ENCODE data around the gene PIBF1. TPM values are rescaled to one million over a fixed set of nuclear protein-coding genes. Genes with fewer than 3 reads are reported as not detected.

Gene PIBF1
- total RNA-seq, 4 donors from 2014 or later: 9.9 to 18.9 (median 11.7) TPM

DNA sequence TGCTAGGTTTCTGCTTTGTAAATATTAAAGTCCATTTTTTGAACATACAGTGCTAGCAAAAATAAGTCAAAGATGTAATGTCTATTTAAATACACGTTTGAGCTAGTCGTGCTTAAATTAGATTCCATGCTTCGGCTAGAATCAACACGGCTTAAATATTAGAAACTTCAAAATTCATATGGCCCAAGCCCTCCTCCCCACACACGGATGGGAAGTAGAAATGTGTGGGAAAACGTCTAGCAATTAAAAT lies 276.1 kb downstream of the PIBF1 start:
- no peak for DNase-seq (ENCODE audit: low spot score in 2 of 2)
- Histone ChIP-seq H3K4me1 (peaks cover 10% of the 10 kb centered on the region), H3K36me3 (no peaks in the 10 kb centered on the region), H3K4me3 (peak overlapping the region; percentile 83), H3K9me3 (no peaks in the 10 kb centered on the region), H3K27ac (peak overlapping the region; percentile 76), H3K27me3 (peaks cover 9% of the 10 kb centered on the region)
- WGBS: 15% methylated on average over 6 of the region's 6 CpGs
- TF ChIP-seq POLR2AphosphoS5 (IDR thresholded peaks at IDR 0.05) (no peak), POLR2A (IDR thresholded peaks at IDR 0.05) (no peak), EP300 (IDR thresholded peaks at IDR 0.05) (no peak)
- TF ChIP-seq, protein P1, sequence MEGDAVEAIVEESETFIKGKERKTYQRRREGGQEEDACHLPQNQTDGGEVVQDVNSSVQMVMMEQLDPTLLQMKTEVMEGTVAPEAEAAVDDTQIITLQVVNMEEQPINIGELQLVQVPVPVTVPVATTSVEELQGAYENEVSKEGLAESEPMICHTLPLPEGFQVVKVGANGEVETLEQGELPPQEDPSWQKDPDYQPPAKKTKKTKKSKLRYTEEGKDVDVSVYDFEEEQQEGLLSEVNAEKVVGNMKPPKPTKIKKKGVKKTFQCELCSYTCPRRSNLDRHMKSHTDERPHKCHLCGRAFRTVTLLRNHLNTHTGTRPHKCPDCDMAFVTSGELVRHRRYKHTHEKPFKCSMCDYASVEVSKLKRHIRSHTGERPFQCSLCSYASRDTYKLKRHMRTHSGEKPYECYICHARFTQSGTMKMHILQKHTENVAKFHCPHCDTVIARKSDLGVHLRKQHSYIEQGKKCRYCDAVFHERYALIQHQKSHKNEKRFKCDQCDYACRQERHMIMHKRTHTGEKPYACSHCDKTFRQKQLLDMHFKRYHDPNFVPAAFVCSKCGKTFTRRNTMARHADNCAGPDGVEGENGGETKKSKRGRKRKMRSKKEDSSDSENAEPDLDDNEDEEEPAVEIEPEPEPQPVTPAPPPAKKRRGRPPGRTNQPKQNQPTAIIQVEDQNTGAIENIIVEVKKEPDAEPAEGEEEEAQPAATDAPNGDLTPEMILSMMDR (IDR thresholded peaks at IDR 0.05): no peak

DNA sequence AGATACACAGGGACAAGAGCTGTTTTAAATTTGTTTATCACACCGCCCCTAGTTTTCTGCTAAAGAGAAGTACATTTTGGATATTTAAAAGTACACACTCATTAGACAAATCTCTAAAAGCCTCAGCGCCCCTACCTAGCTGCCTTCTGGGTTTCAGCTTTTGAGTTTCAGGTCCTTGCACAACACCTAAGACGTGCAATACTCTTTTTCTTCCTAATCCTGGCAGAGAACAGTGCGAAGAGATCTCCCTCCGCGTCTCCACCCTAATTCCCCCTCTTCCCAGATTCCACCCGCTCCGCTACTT lies 276.5 kb downstream of the PIBF1 start:
- Histone ChIP-seq H3K9me3 (no peaks in the 10 kb centered on the region), H3K27ac (peak overlapping the region; percentile 76), H3K27me3 (peaks cover 9% of the 10 kb centered on the region), H3K36me3 (no peaks in the 10 kb centered on the region), H3K4me3 (peak overlapping the region; percentile 83), H3K4me1 (peaks cover 13% of the 10 kb centered on the region)
- no peak for DNase-seq (ENCODE audit: low spot score in 2 of 2)
- TF ChIP-seq EP300 (IDR thresholded peaks at IDR 0.05) (no peak), POLR2A (IDR thresholded peaks at IDR 0.05) (no peak), POLR2AphosphoS5 (IDR thresholded peaks at IDR 0.05) (no peak)
- TF ChIP-seq, protein P1 (IDR thresholded peaks at IDR 0.05): no peak
- WGBS: under 1% methylated on average over 8 of the region's 8 CpGs

DNA sequence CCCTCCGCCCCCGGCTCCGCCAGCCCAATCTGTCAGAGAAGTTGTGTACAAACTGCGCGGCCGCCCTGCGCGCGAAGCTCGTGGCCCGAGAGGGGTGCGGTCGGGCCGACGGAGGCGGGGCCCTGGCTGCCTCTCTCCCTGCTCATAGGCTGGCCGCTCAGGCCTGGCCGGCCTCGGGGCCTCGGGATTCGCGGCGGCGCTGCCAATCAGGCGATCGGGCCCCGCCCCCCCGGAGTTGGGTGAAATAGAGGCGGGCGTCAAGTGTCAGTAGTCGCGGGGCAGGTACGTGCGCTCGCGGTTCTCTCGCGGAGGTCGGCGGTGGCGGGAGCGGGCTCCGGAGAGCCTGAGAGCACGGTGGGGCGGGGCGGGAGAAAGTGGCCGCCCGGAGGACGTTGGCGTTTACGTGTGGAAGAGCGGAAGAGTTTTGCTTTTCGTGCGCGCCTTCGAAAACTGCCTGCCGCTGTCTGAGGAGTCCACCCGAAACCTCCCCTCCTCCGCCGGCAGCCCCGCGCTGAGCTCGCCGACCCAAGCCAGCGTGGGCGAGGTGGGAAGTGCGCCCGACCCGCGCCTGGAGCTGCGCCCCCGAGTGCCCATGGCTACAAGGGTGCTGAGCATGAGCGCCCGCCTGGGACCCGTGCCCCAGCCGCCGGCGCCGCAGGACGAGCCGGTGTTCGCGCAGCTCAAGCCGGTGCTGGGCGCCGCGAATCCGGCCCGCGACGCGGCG lies 277.0 kb downstream of the PIBF1 start, which contains the start of gene KLF5:
Gene KLF5 (plus strand): TSS at position 270 of the 724 bp plus-strand sequence. CDS start 323 bp downstream, at position 593.
- under 1% methylated on average over 51 of the region's 93 CpGs for WGBS
- peaks cover 14% of the 10 kb centered on the region for H3K4me1 ChIP-seq
- TF ChIP-seq POLR2AphosphoS5 (IDR thresholded peaks at IDR 0.05) (peak; percentile 21 to 77 (median 54)), EP300 (IDR thresholded peaks at IDR 0.05) (no peak), POLR2A (IDR thresholded peaks at IDR 0.05) (peak; percentile 84 to 89)
- TF ChIP-seq, protein P1 (IDR thresholded peaks at IDR 0.05): no peak
- peak within 1 kb of the TSS; percentile 95 for H3K27ac ChIP-seq
- peaks cover 9% of the 10 kb centered on the region for H3K27me3 ChIP-seq
- DNase-seq (ENCODE audit: low spot score in 2 of 2): peak; percentile 97 to 98
- H3K9me3 ChIP-seq: no peaks in the 10 kb centered on the region
- H3K4me3 ChIP-seq: peak within 1 kb of the TSS; percentile 83
- H3K36me3 ChIP-seq: no peaks in the 10 kb centered on the region

DNA sequence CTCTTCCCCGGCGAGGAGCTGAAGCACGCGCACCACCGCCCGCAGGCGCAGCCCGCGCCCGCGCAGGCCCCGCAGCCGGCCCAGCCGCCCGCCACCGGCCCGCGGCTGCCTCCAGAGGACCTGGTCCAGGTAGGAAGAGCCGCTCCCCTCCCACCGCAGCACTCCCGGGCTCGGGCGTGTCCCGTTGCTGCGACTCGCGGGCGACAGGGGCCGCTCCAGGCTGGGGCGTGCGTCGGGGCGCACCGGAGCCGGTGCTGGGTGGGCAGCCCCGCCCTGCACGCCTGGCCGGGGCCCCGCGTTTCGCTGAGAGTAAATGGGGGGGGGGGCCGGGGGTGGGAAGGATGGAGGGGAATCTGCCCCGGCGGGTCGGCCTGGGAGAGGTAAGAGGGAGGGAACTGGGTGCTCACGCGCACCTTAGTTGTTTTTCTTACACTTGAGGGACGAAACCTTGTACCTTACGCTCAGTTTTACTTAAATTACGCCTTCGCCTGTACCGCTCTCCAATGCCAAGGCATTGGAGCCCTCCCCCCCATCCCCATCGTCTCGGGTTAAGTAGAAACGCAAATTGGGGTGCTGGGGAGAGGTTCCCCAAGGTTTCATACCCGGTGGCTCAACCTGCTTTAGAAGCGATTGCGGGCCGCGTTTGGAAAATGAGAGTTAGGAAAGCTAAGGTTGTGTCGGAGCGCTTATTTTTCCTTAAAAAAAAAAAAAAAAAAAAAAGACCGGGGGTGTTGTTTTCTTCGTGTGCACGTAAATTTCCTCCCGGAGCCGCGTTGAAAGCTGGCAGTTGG lies 277.7 kb downstream of the PIBF1 start:
- Histone ChIP-seq H3K4me1 (peaks cover 14% of the 10 kb centered on the region), H3K27me3 (peaks cover 9% of the 10 kb centered on the region), H3K4me3 (peak overlapping the region; percentile 83), H3K36me3 (no peaks in the 10 kb centered on the region), H3K9me3 (no peaks in the 10 kb centered on the region), H3K27ac (peak overlapping the region; percentile 95)
- WGBS: under 1% methylated on average over 24 of the region's 68 CpGs
- TF ChIP-seq POLR2A (IDR thresholded peaks at IDR 0.05) (no peak), EP300 (IDR thresholded peaks at IDR 0.05) (no peak), POLR2AphosphoS5 (IDR thresholded peaks at IDR 0.05) (no peak)
- TF ChIP-seq, protein P1 (IDR thresholded peaks at IDR 0.05): no peak
- peak in 1 of 2 donors; percentile 73 for DNase-seq (ENCODE audit: low spot score in 2 of 2)

Measured in suprapubic skin (tissue), 4 donors.